Endothelial cell of hepatic sinusoid (primary cell): Measurements from ENCODE around the gene GNS.

Source experiments
- in situ Hi-C: cut with HindIII; loops from 2 replicates; pipeline ENCODE4 v1.10.0; 2017; ENCODE audit warnings: low sequenced_read_pairs

The GNS gene

DNA sequence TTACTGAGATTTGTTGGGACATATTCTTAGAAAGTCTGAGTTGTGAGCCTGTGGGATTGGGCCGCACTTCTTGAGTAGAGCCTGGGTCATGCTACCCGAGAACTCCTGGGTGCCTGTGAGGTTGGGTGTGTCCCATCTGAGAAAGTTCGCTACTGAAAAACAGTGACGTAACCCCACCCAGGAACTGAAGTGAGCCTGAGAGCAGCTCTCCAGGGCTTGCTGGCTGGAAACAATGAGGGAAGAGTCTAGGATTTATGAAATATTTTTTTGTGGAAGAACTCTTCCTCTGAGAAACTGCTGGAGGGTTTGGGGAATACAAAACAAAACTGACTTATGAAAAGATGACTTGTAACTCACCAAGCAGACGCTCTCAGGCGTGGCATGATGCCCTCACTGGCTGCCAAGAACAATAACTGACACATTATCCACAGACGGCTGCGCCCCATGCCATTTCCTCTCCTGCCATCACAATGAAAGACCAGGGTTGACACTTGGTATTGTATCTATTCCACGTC is 79.7 kb downstream of the GNS start:
- in situ Hi-C loops, result no loop called here

DNA sequence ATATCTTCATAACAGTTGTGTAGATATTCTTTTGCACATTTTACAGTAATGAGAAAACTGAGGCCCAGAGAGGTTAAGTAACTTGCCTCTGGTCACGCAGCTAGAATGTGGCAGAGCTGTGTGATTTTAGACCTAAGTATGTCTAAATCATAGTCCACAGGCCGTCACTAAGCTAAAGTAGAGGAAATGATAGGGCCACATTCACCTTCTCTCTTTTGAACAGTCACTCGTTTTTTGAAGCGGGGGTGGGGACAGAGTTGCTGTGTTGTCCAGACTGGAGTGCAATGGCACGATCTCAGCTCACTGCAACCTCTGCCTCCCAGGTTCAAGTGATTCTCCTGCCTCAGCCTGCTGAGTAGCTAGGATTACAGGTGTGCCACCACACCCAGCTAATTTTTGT is 80.4 kb downstream of the GNS start:
- in situ Hi-C loops, result no loop called here

DNA sequence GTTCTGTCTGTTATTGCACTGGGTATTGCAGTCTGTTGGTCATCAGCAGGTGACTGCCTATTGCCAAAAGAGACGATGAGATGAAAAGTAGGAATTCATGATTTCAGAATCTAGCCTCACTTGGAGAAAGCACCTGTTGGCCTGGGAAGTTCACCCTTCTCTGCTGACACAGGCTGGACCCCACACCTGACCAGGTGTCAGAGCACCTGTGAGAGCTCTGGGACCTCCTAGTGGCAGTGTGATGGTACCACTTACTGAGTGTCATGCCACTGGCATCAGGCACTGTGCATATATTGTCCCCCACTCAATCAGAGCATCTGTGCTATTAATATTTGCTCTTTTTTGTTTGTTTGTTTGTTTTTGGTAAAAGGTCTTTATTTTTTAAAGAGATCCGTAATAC is 81.0 kb downstream of the GNS start:
- in situ Hi-C loops, result no loop called here

- in situ Hi-C loops, result no loop called here
Measured at GRCh38 chr12:64675795-64676194, 83.4 kb downstream of the GNS start.

GRCh38 chr12:64674367-64674922 is 84.8 kb downstream of the GNS start:
- in situ Hi-C loops, result no loop called here

DNA sequence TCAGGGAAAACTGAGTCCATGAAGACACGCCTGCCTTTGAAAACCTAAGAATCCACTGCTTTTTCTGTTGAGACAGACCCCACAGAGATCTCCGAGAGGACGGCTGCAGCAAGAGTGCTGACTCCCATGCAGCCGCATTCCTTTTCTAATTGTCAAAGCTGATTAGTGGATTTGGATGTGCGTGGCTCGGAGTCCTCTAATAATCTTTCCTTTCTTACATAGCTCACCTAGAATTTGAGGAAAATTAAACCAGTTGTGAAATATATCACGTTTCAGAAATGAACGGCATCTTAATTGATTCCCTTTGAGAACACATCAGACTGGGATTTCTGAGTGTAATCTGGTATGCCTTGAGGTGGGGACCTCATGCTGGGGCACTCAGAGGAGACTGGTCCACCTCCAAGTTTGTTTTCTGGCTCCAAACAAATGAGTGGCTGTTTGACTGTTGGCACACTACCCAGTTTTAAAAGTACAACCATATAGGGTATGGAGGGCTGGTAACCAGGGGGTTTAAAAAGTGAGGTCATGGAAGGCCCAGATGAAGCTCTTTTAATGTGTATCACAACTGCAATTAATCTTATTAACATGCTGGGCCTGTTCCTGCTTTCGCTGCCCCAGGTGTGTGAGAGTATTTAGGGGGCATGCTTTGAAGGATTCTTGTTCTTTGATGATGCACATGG is 85.6 kb downstream of the GNS start:
- in situ Hi-C loops, result no loop called here

GRCh38 chr12:64672925-64673409 is 86.2 kb downstream of the GNS start:
- in situ Hi-C loops, result no loop called here

DNA sequence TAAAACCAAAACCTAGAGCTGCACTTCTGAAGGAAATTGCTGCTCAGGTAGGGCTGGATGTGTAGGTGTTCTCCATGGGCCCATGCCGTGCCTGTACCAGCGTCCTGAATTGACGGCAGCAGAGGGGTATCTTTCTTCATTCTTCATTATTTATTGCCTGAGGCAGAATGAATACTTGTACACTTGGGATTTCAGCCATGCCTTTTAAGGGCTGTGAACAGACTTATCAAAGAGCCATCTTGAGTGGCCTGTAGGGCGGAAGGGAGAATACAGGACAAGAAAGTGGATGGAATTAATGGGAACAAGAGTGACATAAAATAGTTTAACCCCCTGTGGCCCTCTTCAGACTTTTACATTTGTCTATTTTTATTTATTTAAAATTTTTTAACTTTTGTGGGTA is 87.5 kb downstream of the GNS start:
- in situ Hi-C loops, result no loop called here

- in situ Hi-C loops, result no loop called here
Measured at GRCh38 chr12:64670919-64671639, 88.1 kb downstream of the GNS start.

GRCh38 chr12:64670019-64670418 is 89.2 kb downstream of the GNS start:
- in situ Hi-C loops, result no loop called here

DNA sequence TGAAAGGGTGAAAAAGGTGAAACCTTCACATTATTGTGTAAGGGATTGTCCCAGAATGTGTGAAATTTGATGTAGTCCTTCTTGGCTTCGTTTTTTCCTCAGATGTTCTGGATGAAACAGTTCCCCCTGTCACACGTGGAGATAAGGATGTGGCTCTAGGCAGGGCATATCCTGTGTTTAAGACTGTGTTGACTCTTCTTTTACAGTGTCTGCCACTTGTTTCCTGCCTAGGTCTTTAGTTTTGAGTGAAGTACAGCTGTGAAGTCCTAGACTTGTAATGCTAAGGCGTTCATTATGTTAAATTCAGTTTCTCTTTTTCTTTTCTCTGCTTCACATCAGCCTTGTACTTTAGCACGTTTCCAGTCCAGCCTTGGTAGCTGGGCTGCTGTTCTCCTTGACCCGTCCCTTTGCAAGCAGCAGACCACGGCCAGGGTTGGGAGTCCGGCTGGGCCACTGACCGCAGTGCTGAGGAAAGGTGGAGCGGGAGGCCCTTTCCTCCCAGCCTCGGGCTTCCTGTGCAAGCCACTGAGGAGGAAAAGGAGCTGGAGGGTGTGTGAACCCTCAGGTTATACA is 89.8 kb downstream of the GNS start:
- in situ Hi-C loops, result no loop called here

GRCh38 chr12:64667793-64668192 is 91.4 kb downstream of the GNS start:
- in situ Hi-C loops, result no loop called here

DNA sequence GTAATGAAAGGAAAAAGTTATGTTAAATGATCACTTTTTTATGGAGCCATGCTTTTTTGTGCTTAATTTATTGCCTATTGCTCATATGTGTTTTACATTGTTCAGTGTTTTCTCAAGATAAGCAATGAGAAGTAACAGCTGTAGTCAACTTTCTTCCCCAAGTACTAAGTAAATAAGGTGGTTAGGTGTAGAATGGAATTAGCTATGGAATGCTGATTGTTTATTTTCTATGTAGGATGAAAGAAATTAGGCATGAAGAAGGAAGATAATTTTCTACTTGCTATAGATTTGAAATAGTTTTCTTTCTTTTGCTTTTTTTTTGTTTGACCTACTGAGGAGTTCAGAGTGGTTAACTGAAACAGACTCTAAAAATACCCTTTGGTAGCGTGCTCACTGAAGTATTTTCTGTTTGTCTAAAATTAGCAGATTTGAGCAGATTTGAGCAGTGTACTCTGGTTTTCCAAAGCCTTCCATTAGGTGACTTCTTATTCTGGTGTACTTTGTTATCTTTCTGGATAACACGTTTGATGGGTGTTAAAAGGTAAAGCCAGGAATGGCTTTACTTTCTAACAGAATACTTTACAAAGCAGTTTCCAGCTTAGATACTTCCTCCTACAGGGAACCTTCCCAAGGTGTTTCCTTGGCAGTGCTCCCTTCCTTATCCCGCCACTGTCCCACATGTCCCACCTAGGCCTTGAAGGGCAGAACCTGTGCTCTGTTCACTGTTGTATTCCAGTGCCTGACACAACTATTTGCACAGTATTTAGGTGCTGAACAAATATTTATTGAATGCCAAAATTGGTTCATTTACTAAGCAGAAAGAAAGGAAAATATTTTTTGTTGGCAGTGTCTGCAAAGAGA is 92.9 kb downstream of the GNS start:
- in situ Hi-C loops, result no loop called here

- in situ Hi-C loops, result no loop called here
Measured at GRCh38 chr12:64665514-64665913, 93.7 kb downstream of the GNS start.
